Neural cell (in vitro differentiated cells): ENCODE results near the gene PIGS.

Experiments used
- EP300 ChIP-seq: fragments of 450-650 bp; conservative IDR thresholded peaks from 2 replicates; pipeline ENCODE4 v1.6.1; 2014; ENCODE audit warnings: antibody characterized with exemption, mild to moderate bottlenecking, moderate library complexity; ENCODE audit not compliant: poor library complexity, severe bottlenecking
- POLR2AphosphoS5 ChIP-seq: IDR thresholded peaks from 2 replicates; pipeline ENCODE4 v1.6.1; 2012
- SMC3 ChIP-seq: fragments of 450-650 bp; conservative IDR thresholded peaks from 2 replicates; pipeline ENCODE4 v1.6.1; 2014; ENCODE audit warnings: antibody characterized with exemption, mild to moderate bottlenecking, moderate library complexity; ENCODE audit not compliant: poor library complexity
- TF ChIP-seq, protein P1 (sequence below): fragments of 450-650 bp; IDR thresholded peaks from 2 replicates; pipeline ENCODE4 v1.5.1; 2014; ENCODE audit warnings: antibody characterized with exemption, mild to moderate bottlenecking, moderate library complexity; ENCODE audit not compliant: poor library complexity, severe bottlenecking

DNA sequence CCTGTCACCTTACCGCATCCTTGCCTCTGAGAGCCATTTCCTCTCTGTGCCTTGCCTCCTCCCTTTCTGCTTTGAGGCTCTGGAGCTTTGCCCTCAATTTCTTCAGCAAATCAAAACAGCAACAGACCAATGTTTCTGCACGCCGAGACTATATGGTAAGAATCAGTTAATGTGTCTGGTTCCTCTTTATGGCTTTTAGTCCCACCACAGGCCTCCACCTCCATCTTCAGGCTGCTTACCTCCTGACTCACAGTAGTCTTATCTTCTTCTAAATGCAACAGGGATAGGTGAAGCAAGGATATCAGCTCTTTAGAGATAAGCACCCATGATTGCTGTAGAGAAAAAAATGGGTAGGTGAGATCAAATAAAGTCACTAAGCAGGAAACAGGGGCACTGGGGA lies 14.5 kb upstream of the PIGS start:
- TF ChIP-seq, protein P1, sequence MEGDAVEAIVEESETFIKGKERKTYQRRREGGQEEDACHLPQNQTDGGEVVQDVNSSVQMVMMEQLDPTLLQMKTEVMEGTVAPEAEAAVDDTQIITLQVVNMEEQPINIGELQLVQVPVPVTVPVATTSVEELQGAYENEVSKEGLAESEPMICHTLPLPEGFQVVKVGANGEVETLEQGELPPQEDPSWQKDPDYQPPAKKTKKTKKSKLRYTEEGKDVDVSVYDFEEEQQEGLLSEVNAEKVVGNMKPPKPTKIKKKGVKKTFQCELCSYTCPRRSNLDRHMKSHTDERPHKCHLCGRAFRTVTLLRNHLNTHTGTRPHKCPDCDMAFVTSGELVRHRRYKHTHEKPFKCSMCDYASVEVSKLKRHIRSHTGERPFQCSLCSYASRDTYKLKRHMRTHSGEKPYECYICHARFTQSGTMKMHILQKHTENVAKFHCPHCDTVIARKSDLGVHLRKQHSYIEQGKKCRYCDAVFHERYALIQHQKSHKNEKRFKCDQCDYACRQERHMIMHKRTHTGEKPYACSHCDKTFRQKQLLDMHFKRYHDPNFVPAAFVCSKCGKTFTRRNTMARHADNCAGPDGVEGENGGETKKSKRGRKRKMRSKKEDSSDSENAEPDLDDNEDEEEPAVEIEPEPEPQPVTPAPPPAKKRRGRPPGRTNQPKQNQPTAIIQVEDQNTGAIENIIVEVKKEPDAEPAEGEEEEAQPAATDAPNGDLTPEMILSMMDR: no peak
- TF ChIP-seq EP300 (no peak), POLR2AphosphoS5 (no peak), SMC3 (no peak)
